WERI-Rb-1 (cell line): Measurements from ENCODE around the gene ANXA8.
"Not testable (repeated sequence)": the region's sequence is repeated elsewhere in the genome, so short reads cannot be mapped to it uniquely, and the experiment has no call there.

ENCODE experiments used
- DNase-seq: peaks from one replicate; pipeline ENCODE4 v3.0.0-alpha.2; 2020
- H3K27ac ChIP-seq: fragments of 250-450 bp; sonication (Bioruptor Pico); 2 replicates; pipeline ENCODE4 v1.5.1; 2020; ENCODE audit warnings: mild to moderate bottlenecking, moderate library complexity
- H3K27me3 ChIP-seq: fragments of 250-450 bp; sonication (Bioruptor Pico); 2 replicates; pipeline ENCODE4 v1.5.1; 2021; ENCODE audit warnings: mild to moderate bottlenecking, low read depth, moderate library complexity; ENCODE audit not compliant: insufficient read depth, severe bottlenecking
- H3K36me3 ChIP-seq: fragments of 250-450 bp; sonication (Bioruptor Pico); 2 replicates; pipeline ENCODE4 v1.5.1; 2020; ENCODE audit warnings: mild to moderate bottlenecking, moderate library complexity
- H3K4me3 ChIP-seq: 2 replicates; pipeline ENCODE4 v1.5.1; 2011; ENCODE audit warnings: low read depth, mild to moderate bottlenecking, control low read depth, low read length
- H3K9me3 ChIP-seq: fragments of 250-450 bp; sonication (Bioruptor Pico); 2 replicates; pipeline ENCODE4 v1.5.1; 2021; ENCODE audit warnings: mild to moderate bottlenecking, moderate library complexity; ENCODE audit not compliant: severe bottlenecking

ANXA8 gene

GRCh38 chr10:47483923-47484322 lies at the start of gene ANXA8:
Gene ANXA8, minus strand, starts transcription at chr10:47484115. Its CDS starts 182 bp downstream, at chr10:47483933.
- DNase-seq, H3K9me3 ChIP-seq, H3K4me3 ChIP-seq, H3K27ac ChIP-seq, H3K36me3 ChIP-seq, H3K27me3 ChIP-seq: not testable (repeated sequence)

GRCh38 chr10:47523475-47523874 lies 39.6 kb upstream of the ANXA8 start, which contains the start of gene AGAP9:
Gene AGAP9, minus strand, starts transcription at chr10:47523638. Its CDS starts 112 bp downstream, at chr10:47523526.
- not testable (repeated sequence) for H3K9me3 ChIP-seq, DNase-seq

DNA sequence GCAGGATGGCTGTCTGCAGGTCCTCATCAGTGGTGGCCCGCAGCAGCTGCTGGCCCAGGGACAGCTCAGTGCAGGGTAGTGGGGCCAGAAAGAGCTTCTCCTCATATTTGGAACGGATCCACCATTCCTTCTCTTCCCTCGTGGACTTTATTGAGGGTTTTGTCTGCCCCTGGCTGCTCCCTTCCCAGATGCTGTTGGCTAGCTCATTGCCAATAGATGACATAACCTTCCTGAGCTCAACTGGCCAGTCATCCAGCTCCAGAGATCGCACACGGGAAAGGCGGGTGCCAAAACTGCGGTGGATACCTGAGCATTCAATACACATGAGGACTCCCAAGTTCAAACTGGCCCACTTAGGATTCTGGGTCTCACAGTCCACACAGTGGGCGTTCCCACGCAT lies 18.4 kb upstream of the ANXA8 start:
- not testable (repeated sequence) for H3K27ac ChIP-seq, DNase-seq, H3K36me3 ChIP-seq, H3K4me3 ChIP-seq, H3K27me3 ChIP-seq, H3K9me3 ChIP-seq

More at GRCh38 chr10:47523475-47523874, 39.6 kb upstream of the ANXA8 start, which contains the start of gene AGAP9:
- H3K36me3 ChIP-seq, H3K27me3 ChIP-seq, H3K4me3 ChIP-seq, H3K27ac ChIP-seq: not testable (repeated sequence)

DNA sequence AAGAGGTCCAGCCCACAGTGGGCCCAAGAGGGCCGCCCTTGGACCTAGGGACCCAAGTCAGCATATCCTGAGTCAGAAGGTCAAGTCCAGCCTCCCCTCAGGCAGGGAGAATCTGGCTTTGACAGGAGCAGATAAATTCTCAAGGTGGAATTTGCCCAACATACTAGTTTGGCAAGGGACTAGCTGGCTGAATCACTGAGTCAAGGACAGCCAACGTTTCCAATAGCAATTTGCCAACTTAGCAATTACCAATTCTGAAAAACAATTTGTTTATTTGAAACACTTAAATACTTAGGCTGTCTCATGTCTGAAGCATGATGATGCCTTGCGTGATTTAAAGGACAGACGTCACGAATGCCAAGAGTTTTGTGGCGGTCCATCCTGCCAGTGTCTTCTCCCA lies 10.3 kb upstream of the ANXA8 start:
- H3K9me3 ChIP-seq, H3K27ac ChIP-seq, H3K36me3 ChIP-seq, H3K27me3 ChIP-seq, H3K4me3 ChIP-seq, DNase-seq: not testable (repeated sequence)

- H3K27ac ChIP-seq, H3K9me3 ChIP-seq, H3K4me3 ChIP-seq, DNase-seq, H3K36me3 ChIP-seq, H3K27me3 ChIP-seq: not testable (repeated sequence)
Observed at GRCh38 chr10:47491600-47491999, 7.7 kb upstream of the ANXA8 start, which contains the start of gene FAM25G. Gene FAM25G, minus strand, starts transcription at chr10:47491700. Its CDS starts 26 bp downstream, at chr10:47491674.

DNA sequence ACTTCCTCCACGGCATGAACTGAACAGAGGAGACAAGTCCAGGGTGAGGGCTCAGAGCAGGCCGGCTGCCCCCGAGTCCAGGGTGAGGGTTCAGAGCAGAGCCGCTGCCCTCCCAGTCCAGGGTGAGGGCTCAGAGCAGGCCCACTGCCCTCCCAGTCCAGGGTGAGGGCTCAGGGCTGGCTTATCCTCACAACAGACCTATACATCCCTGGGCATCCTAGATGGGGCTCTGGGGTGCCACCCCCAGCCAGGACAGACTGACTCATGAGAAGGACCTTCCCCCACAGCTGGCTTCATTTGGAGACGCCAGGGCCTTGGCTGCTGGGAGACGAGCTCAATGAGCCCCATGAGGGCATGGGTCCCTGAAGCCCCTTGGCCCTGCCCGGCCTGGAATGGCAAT lies 5.7 kb upstream of the ANXA8 start:
- H3K9me3 ChIP-seq, H3K27me3 ChIP-seq, H3K36me3 ChIP-seq, H3K4me3 ChIP-seq, H3K27ac ChIP-seq, DNase-seq: not testable (repeated sequence)

- not testable (repeated sequence) for H3K27ac ChIP-seq, H3K36me3 ChIP-seq, H3K9me3 ChIP-seq, H3K4me3 ChIP-seq, DNase-seq, H3K27me3 ChIP-seq
Observed at GRCh38 chr10:47485943-47486342, 2.0 kb upstream of the ANXA8 start.

DNA sequence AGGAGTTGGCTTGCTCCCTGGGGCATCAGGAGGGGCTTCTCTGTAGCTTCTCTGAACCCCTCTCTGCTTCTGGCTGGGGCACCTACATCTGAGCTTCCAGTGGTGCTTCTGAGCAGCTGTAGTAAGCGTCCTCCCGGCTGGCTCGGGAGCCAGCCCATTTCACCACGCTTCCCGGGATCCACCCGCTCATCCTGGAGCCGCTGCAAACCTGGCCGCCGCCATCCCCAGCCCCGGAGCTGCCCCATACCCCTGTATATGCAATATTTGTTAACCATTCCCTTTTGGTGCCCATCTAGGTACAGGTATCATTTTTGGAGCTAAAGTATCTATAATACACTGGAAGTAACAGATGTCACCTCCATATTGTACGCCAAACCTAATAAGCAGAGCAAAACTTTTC lies 871 bp upstream of the ANXA8 start:
- DNase-seq, H3K27me3 ChIP-seq, H3K27ac ChIP-seq, H3K36me3 ChIP-seq, H3K9me3 ChIP-seq, H3K4me3 ChIP-seq: not testable (repeated sequence)

- DNase-seq, H3K27ac ChIP-seq, H3K9me3 ChIP-seq, H3K27me3 ChIP-seq, H3K36me3 ChIP-seq, H3K4me3 ChIP-seq: not testable (repeated sequence)
Observed at GRCh38 chr10:47482367-47482766, 1.5 kb downstream of the ANXA8 start.

DNA sequence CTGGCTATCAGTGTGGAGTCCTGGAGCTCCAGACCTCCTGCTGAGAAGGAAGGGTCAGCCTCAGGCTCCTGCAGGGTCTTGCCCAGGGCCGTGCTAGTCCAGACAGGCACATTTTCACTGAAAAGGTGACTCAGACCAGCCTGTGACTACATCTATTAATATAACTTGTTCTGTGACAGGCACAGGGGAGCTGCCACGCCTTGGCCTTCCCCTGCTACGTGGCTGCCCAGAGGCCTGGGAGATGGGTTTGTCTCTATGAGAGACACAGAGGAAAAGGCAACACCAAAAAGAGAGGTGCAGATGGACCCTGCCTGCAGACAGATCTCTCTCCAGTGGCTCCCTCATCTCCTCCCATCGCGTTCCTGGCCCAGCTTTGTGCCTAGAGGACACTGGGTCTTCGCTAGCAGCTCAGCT lies 2.1 kb downstream of the ANXA8 start:
- DNase-seq, H3K36me3 ChIP-seq, H3K27ac ChIP-seq: not testable (repeated sequence)

GRCh38 chr10:47481182-47481766 lies 2.6 kb downstream of the ANXA8 start:
- H3K4me3 ChIP-seq, DNase-seq, H3K9me3 ChIP-seq, H3K27me3 ChIP-seq, H3K27ac ChIP-seq, H3K36me3 ChIP-seq: not testable (repeated sequence)

More for the DNA sequence above, 2.1 kb downstream of the ANXA8 start:
- H3K4me3 ChIP-seq, H3K9me3 ChIP-seq, H3K27me3 ChIP-seq: not testable (repeated sequence)

- DNase-seq, H3K4me3 ChIP-seq, H3K27ac ChIP-seq, H3K9me3 ChIP-seq, H3K27me3 ChIP-seq, H3K36me3 ChIP-seq: not testable (repeated sequence)
Observed at GRCh38 chr10:47480133-47480532, 3.8 kb downstream of the ANXA8 start.

- not testable (repeated sequence) for H3K27ac ChIP-seq, H3K9me3 ChIP-seq, H3K27me3 ChIP-seq, H3K36me3 ChIP-seq, DNase-seq, H3K4me3 ChIP-seq
Observed at GRCh38 chr10:47478114-47478513, 5.8 kb downstream of the ANXA8 start.

GRCh38 chr10:47477078-47477477 lies 6.8 kb downstream of the ANXA8 start:
- H3K36me3 ChIP-seq, H3K9me3 ChIP-seq, H3K27me3 ChIP-seq, DNase-seq, H3K27ac ChIP-seq, H3K4me3 ChIP-seq: not testable (repeated sequence)

GRCh38 chr10:47475101-47475500 lies 8.8 kb downstream of the ANXA8 start:
- H3K27me3 ChIP-seq, H3K36me3 ChIP-seq, DNase-seq, H3K9me3 ChIP-seq, H3K4me3 ChIP-seq, H3K27ac ChIP-seq: not testable (repeated sequence)
